Colonic mucosa (tissue), 4 donors: ENCODE results near the gene CTNNB1. TPM values are rescaled to one million over a fixed set of nuclear protein-coding genes. Genes with fewer than 3 reads are reported as not detected.

Source experiments
- DNase-seq: peaks from one replicate; pipeline ENCODE4 v3.0.0-alpha.2; 2020
- H3K27ac ChIP-seq: fragments of 200-600 bp; one replicate; pipeline ENCODE4 v1.8.0; 2021
- H3K27me3 ChIP-seq: fragments of 200-600 bp; one replicate; pipeline ENCODE4 v1.8.0; 2021
- H3K36me3 ChIP-seq: fragments of 200-600 bp; one replicate; pipeline ENCODE4 v1.8.0; 2021
- H3K4me1 ChIP-seq: fragments of 200-600 bp; one replicate; pipeline ENCODE4 v1.8.0; 2021; ENCODE audit warnings: mild to moderate bottlenecking
- H3K4me3 ChIP-seq: fragments of 200-600 bp; one replicate; pipeline ENCODE4 v1.8.0; 2021
- H3K9ac ChIP-seq, 2 donors: one replicate each; pipeline ENCODE4 v1.7.0; 2013; ENCODE audit warnings: control low read depth in 2 of 2, low read depth in 2 of 2, low read length in 2 of 2
- H3K9me3 ChIP-seq: fragments of 200-600 bp; one replicate; pipeline ENCODE4 v1.8.0; 2021
- CTCF ChIP-seq: fragments of 200-600 bp; IDR thresholded peaks from one replicate; pipeline ENCODE4 v1.8.0; 2022; ENCODE audit warnings: antibody characterized with exemption, mild to moderate bottlenecking
- intact Hi-C: fragments of 100-400 bp; cut with DNase I; formaldehyde crosslinking; loops from one replicate; pipeline ENCODE4 v1.14.1; 2022
- total RNA-seq, 2 donors: library from RNA; stranded (reverse); fragmentation: NEBNext Ultra II Directional in 1 of 2; extraction: Animal tissue kit (Norgen Biotek cat#: 25700) in 1 of 2; gene quantifications; one replicate each; pipeline ENCODE4 v1.2.1, GENCODE V29; 2021
- donor health status: healthy.
- donor health status: DM: no; HTN: no; CAD: no.
- donor health status: DM: no; HTN: no; CAD: no.

The CTNNB1 gene
- total RNA-seq, 2 donors from 2014 or later, result 403 to 426 TPM

GRCh38 chr3:41223078-41223477 lies 23.8 kb downstream of the CTNNB1 start:
- intact Hi-C loops, result no loop called here
- Histone ChIP-seq H3K4me1 (peaks cover 7% of the 10 kb centered on the region), H3K27ac (no peak overlapping the region)

GRCh38 chr3:41223691-41224090 lies 24.4 kb downstream of the CTNNB1 start:
- H3K4me3 ChIP-seq, result no peak overlapping the region
- H3K9ac ChIP-seq, result no peak overlapping the region
- H3K9me3 ChIP-seq, result no peaks in the 10 kb centered on the region
- H3K27ac ChIP-seq, result no peak overlapping the region
- peaks cover 11% of the 10 kb centered on the region for H3K36me3 ChIP-seq
- no peak for TF ChIP-seq CTCF
- no peaks in the 10 kb centered on the region for H3K27me3 ChIP-seq
- intact Hi-C loops, result no loop called here
- DNase-seq, result no peak
- peaks cover 7% of the 10 kb centered on the region for H3K4me1 ChIP-seq

More at GRCh38 chr3:41223078-41223477, 23.8 kb downstream of the CTNNB1 start:
- Histone ChIP-seq H3K9me3 (no peaks in the 10 kb centered on the region), H3K4me3 (no peak overlapping the region), H3K36me3 (peaks cover 11% of the 10 kb centered on the region), H3K9ac (no peak overlapping the region), H3K27me3 (no peaks in the 10 kb centered on the region)
- TF ChIP-seq CTCF, result no peak
- no peak for DNase-seq

- intact Hi-C loops, result no loop called here
- Histone ChIP-seq H3K27ac (no peak overlapping the region), H3K9ac (no peak overlapping the region), H3K27me3 (no peaks in the 10 kb centered on the region), H3K9me3 (no peaks in the 10 kb centered on the region), H3K4me3 (no peak overlapping the region), H3K4me1 (peaks cover 7% of the 10 kb centered on the region), H3K36me3 (peaks cover 11% of the 10 kb centered on the region)
- TF ChIP-seq CTCF, result no peak
- DNase-seq, result no peak
Observed at GRCh38 chr3:41224120-41224806, 25.0 kb downstream of the CTNNB1 start.

GRCh38 chr3:41234823-41235721 lies 35.8 kb downstream of the CTNNB1 start:
- no peak for DNase-seq
- Histone ChIP-seq H3K27ac (no peak overlapping the region), H3K4me3 (no peak overlapping the region), H3K9me3 (no peaks in the 10 kb centered on the region), H3K9ac (no peak overlapping the region), H3K4me1 (no peaks in the 10 kb centered on the region), H3K27me3 (no peaks in the 10 kb centered on the region), H3K36me3 (peaks cover 20% of the 10 kb centered on the region)
- TF ChIP-seq CTCF, result no peak
- intact Hi-C loops, result no loop called here

- intact Hi-C loops, result no loop called here
- Histone ChIP-seq H3K4me1 (no peaks in the 10 kb centered on the region), H3K27ac (no peak overlapping the region), H3K27me3 (no peaks in the 10 kb centered on the region), H3K9me3 (no peaks in the 10 kb centered on the region), H3K4me3 (no peak overlapping the region), H3K9ac (no peak overlapping the region), H3K36me3 (peaks cover 14% of the 10 kb centered on the region)
- no peak for DNase-seq
- TF ChIP-seq CTCF, result no peak
Observed at GRCh38 chr3:41236228-41236627, 36.9 kb downstream of the CTNNB1 start.
